Esophagus squamous epithelium (tissue), 4 donors: ENCODE data around the gene ABHD12B.

Source experiments
- CTCF ChIP-seq, 6 experiments: fragments of 450-650 bp in 4 of 6; fragments of 200-600 bp in 2 of 6; sonication (generic) in 2 of 6; IDR thresholded peaks; one replicate each; pipeline ENCODE4 v1.5.1; 2016 to 2019; ENCODE audit warnings: antibody characterized with exemption in 6 of 6, mild to moderate bottlenecking in 4 of 6, moderate library complexity in 4 of 6
- POLR2A ChIP-seq, 4 donors: fragments of 450-650 bp; IDR thresholded peaks; one replicate each; pipeline ENCODE4 v1.6.1; 2017; ENCODE audit warnings: antibody characterized with exemption in 4 of 4, mild to moderate bottlenecking in 4 of 4, moderate library complexity in 3 of 4

DNA sequence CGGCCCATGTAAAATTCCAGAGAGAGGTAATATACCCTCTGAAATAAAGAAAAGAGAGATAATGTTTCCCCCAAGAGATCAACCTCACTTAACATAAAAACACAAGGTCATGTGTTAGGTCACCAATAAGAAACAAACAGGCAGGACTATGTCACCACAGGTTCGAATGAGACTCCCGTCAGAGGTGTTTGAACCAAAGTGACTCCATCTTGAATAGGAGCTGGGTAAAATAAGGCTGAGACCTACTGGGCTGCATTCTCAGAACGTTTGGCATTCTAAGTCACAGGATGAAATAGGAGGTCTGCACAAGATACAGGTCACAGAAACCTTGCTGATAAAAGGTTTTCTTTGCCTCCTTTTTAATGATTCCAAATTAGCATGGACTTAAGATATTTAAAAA, 65.9 kb downstream of the ABHD12B start:
- TF ChIP-seq POLR2A (IDR thresholded peaks at IDR 0.05) (no peak), CTCF (IDR thresholded peaks at IDR 0.05) (no peak)
